ENCODE results near the gene DUS3L.

Gene DUS3L

GRCh38 chr19:5809469-5809868, 18.5 kb upstream of the DUS3L start:
- Mint-ChIP-seq H3K27me3 (peaks cover 38% of the 10 kb centered on the region), H3K4me1 (ENCODE audit: low read depth) (peaks cover 10% of the 10 kb centered on the region), H3K4me3 (no peak overlapping the region), H3K36me3 (ENCODE audit: low read depth) (no peaks in the 10 kb centered on the region), H3K9me3 (no peaks in the 10 kb centered on the region), H3K27ac (no peak overlapping the region)
- intact Hi-C loops (cut with micrococcal nuclease), result no loop called here

- no peaks in the 10 kb centered on the region for H3K36me3 Mint-ChIP-seq (ENCODE audit: low read depth)
- peaks cover 40% of the 10 kb centered on the region for H3K27me3 Mint-ChIP-seq
- intact Hi-C loops (cut with micrococcal nuclease), result no loop called here
- no peak overlapping the region for H3K27ac Mint-ChIP-seq
- peaks cover 15% of the 10 kb centered on the region for H3K4me1 Mint-ChIP-seq (ENCODE audit: low read depth)
- no peaks in the 10 kb centered on the region for H3K9me3 Mint-ChIP-seq
- H3K4me3 Mint-ChIP-seq, result no peak overlapping the region
Observed at GRCh38 chr19:5809053-5809452, 18.1 kb upstream of the DUS3L start.

DNA sequence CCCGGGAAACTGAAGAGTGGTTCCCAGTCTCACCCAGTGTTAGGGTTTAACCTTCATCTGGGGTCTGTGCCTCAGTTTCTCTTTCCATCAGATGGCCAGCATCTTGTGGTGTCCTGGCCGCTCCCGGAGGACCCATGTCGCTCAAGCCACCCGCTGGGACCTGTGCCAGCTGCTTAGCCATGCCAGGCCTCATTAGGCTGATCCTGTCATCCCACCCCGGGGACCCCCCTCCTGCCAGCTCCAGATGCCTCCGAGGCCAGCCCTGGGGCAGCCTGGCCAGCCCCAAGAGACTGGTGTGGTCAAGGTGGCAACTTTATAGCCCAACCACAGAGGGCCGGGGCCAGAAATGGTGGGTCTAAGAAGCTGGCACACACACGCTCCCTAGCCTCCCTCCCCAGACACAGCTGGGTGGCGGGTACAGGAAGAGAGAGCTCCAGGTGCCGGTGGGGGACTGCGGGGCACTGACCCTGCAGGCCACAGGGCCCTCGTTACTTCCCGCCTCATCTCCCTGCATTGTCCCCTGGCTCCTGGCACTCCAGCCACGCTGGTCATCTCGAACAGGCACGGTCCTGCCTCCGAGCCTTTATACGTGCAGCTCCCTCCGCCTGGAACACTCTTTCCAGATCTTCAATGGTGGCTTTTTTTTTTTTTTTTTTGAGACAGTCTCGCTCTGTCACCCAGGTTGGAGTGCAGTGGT, 17.3 kb upstream of the DUS3L start:
- no peaks in the 10 kb centered on the region for H3K9me3 Mint-ChIP-seq
- peaks cover 22% of the 10 kb centered on the region for H3K4me1 Mint-ChIP-seq (ENCODE audit: low read depth)
- intact Hi-C loops (cut with micrococcal nuclease), result no loop called here
- H3K27me3 Mint-ChIP-seq, result peaks cover 46% of the 10 kb centered on the region
- no peak overlapping the region for H3K27ac Mint-ChIP-seq
- H3K4me3 Mint-ChIP-seq, result no peak overlapping the region
- H3K36me3 Mint-ChIP-seq (ENCODE audit: low read depth), result no peaks in the 10 kb centered on the region

- no peak overlapping the region for H3K27ac Mint-ChIP-seq
- H3K36me3 Mint-ChIP-seq (ENCODE audit: low read depth), result no peaks in the 10 kb centered on the region
- no peaks in the 10 kb centered on the region for H3K9me3 Mint-ChIP-seq
- H3K4me1 Mint-ChIP-seq (ENCODE audit: low read depth), result peaks cover 24% of the 10 kb centered on the region
- intact Hi-C loops (cut with micrococcal nuclease), result no loop called here
- no peak overlapping the region for H3K4me3 Mint-ChIP-seq
- H3K27me3 Mint-ChIP-seq, result peaks cover 59% of the 10 kb centered on the region
Observed at GRCh38 chr19:5806905-5807304, 15.9 kb upstream of the DUS3L start.

GRCh38 chr19:5806133-5806489, 15.1 kb upstream of the DUS3L start:
- Mint-ChIP-seq H3K4me1 (ENCODE audit: low read depth) (peaks cover 27% of the 10 kb centered on the region), H3K27ac (no peak overlapping the region), H3K27me3 (peaks cover 65% of the 10 kb centered on the region), H3K9me3 (no peaks in the 10 kb centered on the region), H3K4me3 (no peak overlapping the region), H3K36me3 (ENCODE audit: low read depth) (no peaks in the 10 kb centered on the region)
- intact Hi-C loops (cut with micrococcal nuclease), result no loop called here

DNA sequence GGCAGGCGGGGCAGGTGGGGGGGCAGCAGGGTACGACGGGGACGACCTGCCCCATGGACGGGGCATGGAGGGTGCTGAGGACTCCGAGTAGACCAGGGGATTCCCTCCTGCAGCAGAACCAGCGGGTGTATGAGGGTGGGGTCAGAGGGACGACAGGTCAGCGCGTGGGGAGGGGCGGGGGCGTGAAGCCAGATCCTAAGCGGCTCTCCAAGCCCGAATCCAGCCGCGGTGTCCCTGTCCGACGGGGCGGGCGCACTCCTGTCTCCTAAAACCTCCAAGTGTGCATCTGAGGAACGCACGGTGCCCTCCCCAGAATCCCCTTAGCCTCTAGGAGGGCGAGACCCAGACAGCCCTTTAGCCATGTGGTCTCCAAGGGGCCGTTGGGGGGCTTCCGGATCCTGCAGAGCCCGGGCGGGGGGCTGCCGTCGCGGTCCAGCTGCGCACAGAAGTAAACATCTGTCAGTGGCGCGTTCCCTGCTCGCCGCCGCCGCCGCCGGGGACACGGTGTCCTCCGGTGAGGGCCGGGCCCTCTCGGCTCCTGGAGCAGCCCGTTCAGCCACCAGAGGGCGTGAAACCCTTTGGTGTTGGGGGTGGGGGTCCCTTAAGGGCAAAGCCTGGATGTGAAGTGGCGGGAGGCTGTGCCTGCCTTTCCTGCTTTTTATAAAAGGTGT, 14.6 kb upstream of the DUS3L start:
- H3K27me3 Mint-ChIP-seq, result peaks cover 71% of the 10 kb centered on the region
- H3K27ac Mint-ChIP-seq, result no peak overlapping the region
- no peaks in the 10 kb centered on the region for H3K9me3 Mint-ChIP-seq
- H3K36me3 Mint-ChIP-seq (ENCODE audit: low read depth), result no peaks in the 10 kb centered on the region
- H3K4me1 Mint-ChIP-seq (ENCODE audit: low read depth), result peaks cover 27% of the 10 kb centered on the region
- intact Hi-C loops (cut with micrococcal nuclease), result loop anchor here (2.0 kb wide), 2 partner anchors 87 to 217 kb away; no protein-coding TSS in a partner anchor
- H3K4me3 Mint-ChIP-seq, result no peak overlapping the region

DNA sequence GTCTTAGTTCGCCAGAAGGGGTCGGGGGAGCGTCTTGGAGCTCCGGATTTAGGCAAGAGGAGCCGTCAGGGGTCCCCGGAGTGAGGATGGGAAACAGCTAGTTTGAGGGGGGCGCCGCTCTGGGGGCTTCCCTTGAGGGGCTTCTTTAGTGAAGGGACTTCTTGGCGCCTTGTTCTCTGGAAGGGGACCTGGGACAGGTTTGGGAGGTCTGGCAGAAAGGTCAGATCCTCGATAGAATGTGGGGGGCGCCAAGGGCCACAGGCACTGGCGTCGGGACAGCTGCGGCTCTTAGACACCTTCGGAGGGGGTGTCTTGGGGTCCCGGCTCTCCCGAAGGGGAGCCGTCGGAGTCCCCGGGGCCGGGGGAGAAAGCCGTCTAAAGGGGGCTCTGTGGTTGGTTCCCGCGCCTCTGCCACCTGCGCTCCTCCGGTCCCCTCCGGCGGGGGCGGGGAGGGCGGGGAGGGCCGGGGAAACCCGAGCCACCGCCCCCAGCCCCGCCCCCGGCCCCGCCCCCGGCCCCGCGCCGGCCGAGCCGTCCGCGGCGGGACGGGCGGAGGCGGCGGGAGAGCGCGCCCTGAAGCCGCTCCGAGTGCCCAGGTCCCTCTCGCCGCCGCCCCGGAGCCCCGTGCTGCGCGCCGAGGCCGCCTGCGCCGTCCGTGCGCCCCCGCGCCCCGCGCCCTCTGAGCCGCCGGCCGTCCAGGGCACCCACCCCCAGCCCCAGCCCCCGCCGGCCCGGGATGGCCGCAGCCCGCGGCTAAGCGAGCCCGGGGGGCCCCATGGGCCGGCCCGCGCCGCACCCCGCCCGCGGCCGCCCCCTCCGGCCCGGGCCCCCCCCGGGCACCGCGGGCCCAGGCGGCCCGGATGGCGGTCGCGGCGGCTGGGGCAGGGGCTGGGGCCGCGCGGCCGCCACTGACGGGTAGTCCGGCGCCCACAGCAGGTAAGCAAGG, 13.8 kb upstream of the DUS3L start, which contains the start of gene NRTN:
NRTN (plus strand) TSS at position 552 of the 946 bp plus-strand sequence. CDS start 19,099 bp downstream, outside the sequence.
- intact Hi-C loops (cut with micrococcal nuclease), result loop anchor here (2.0 kb wide), 2 partner anchors 88 to 218 kb away; no protein-coding TSS in a partner anchor
- H3K27ac Mint-ChIP-seq, result peak within 1 kb of the TSS; percentile 55

DNA sequence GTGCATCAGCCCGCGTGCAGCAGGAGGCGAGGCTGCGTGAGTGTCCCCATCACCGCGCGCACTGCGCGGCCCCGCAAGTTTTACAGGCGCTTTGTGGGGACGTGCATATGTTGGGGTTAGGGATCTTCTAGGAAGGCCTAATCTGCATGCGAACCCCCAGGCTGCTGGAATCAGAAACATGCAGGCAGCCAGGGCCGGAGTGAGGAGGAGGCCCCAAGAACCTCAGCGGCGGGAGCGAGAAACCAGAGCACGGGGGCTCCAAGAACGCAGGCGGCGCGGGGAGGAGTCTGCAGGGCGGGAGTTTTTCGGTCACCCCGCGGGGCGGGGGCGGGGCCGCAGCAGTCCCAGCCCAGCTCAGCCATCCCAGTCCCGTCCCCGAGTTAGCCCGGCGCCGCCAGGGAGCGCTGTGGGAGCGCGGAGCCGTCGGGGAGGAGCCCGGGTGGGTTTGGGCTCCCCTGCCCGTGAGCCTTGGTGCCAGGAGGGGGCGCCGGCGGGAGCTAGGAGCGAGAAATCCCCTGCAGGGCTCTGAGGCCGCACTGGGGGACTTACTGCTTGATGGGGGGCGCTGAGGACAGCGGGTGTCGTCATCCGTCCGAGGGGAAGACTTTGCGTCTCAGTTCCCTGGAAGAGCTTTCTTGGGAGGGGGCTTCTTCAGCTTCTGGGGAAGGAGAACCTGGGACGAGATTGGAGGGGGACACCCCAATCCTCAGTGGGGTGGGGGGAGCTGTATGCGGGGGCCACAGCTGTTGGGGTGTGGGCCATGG, 13.0 kb upstream of the DUS3L start:
- Mint-ChIP-seq H3K4me1 (ENCODE audit: low read depth) (peaks cover 24% of the 10 kb centered on the region), H3K27me3 (peaks cover 85% of the 10 kb centered on the region), H3K4me3 (peak overlapping the region; percentile 78), H3K9me3 (no peaks in the 10 kb centered on the region), H3K36me3 (ENCODE audit: low read depth) (no peaks in the 10 kb centered on the region), H3K27ac (peak overlapping the region; percentile 55)
- intact Hi-C loops (cut with micrococcal nuclease), result loop anchor here (2.0 kb wide), 2 partner anchors 89 to 219 kb away; no protein-coding TSS in a partner anchor

More for the DNA sequence above, 13.8 kb upstream of the DUS3L start, which contains the start of gene NRTN:
- peaks cover 79% of the 10 kb centered on the region for H3K27me3 Mint-ChIP-seq
- H3K9me3 Mint-ChIP-seq, result no peaks in the 10 kb centered on the region
- no peaks in the 10 kb centered on the region for H3K36me3 Mint-ChIP-seq (ENCODE audit: low read depth)
- H3K4me3 Mint-ChIP-seq, result peak within 1 kb of the TSS; percentile 78
- peaks cover 27% of the 10 kb centered on the region for H3K4me1 Mint-ChIP-seq (ENCODE audit: low read depth)

DNA sequence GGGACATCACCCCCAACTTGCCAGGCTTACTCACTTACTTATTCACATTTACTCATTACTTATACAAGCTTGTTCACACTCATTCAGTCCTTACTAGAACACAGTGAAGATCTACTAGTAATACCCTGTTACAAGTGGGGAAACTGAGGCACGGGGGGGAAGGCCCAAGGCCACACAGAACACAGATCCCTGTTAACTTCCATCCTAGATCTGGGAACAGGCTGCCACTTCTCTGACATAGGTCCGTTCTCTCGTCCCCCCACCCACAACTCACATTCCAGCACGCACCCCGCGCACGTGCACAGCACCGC, 12.4 kb upstream of the DUS3L start:
- Mint-ChIP-seq H3K4me1 (ENCODE audit: low read depth) (peaks cover 19% of the 10 kb centered on the region), H3K27me3 (peaks cover 87% of the 10 kb centered on the region), H3K9me3 (no peaks in the 10 kb centered on the region), H3K4me3 (peak overlapping the region; percentile 78), H3K27ac (peak overlapping the region; percentile 55), H3K36me3 (ENCODE audit: low read depth) (no peaks in the 10 kb centered on the region)
- intact Hi-C loops (cut with micrococcal nuclease), result no loop called here

- Mint-ChIP-seq H3K36me3 (ENCODE audit: low read depth) (no peaks in the 10 kb centered on the region), H3K27ac (no peak overlapping the region), H3K4me1 (ENCODE audit: low read depth) (peaks cover 19% of the 10 kb centered on the region), H3K27me3 (peaks cover 86% of the 10 kb centered on the region), H3K9me3 (no peaks in the 10 kb centered on the region), H3K4me3 (no peak overlapping the region)
- intact Hi-C loops (cut with micrococcal nuclease), result no loop called here
Observed at GRCh38 chr19:5801796-5802619, 11.0 kb upstream of the DUS3L start.

GRCh38 chr19:5800361-5801270, 9.7 kb upstream of the DUS3L start:
- intact Hi-C loops (cut with micrococcal nuclease), result no loop called here
- no peak overlapping the region for H3K4me3 Mint-ChIP-seq

More at GRCh38 chr19:5800361-5801270, 9.7 kb upstream of the DUS3L start:
- Mint-ChIP-seq H3K27me3 (peaks cover 74% of the 10 kb centered on the region), H3K36me3 (ENCODE audit: low read depth) (no peaks in the 10 kb centered on the region), H3K27ac (no peak overlapping the region), H3K4me1 (ENCODE audit: low read depth) (peaks cover 24% of the 10 kb centered on the region), H3K9me3 (no peaks in the 10 kb centered on the region)
